IPS-NIHi11 (cell line): Measurements from ENCODE around the gene BCAT1.
"Not testable (repeated sequence)": the region's sequence is repeated elsewhere in the genome, so short reads cannot be mapped to it uniquely, and the experiment has no call there.

ENCODE experiments used
- DNase-seq: peaks from one replicate; pipeline ENCODE4 v3.0.0; 2012; ENCODE audit warnings: mixed read lengths, low spot score

BCAT1 gene

GRCh38 chr12:24809306-24809705, 139.6 kb downstream of the BCAT1 start:
- DNase-seq, result not testable (repeated sequence)

GRCh38 chr12:24808651-24809050, 140.2 kb downstream of the BCAT1 start:
- DNase-seq, result no peak

- DNase-seq, result no peak
These were observed 142.5 kb downstream of the BCAT1 start for GRCh38 chr12:24806386-24806785.

DNA sequence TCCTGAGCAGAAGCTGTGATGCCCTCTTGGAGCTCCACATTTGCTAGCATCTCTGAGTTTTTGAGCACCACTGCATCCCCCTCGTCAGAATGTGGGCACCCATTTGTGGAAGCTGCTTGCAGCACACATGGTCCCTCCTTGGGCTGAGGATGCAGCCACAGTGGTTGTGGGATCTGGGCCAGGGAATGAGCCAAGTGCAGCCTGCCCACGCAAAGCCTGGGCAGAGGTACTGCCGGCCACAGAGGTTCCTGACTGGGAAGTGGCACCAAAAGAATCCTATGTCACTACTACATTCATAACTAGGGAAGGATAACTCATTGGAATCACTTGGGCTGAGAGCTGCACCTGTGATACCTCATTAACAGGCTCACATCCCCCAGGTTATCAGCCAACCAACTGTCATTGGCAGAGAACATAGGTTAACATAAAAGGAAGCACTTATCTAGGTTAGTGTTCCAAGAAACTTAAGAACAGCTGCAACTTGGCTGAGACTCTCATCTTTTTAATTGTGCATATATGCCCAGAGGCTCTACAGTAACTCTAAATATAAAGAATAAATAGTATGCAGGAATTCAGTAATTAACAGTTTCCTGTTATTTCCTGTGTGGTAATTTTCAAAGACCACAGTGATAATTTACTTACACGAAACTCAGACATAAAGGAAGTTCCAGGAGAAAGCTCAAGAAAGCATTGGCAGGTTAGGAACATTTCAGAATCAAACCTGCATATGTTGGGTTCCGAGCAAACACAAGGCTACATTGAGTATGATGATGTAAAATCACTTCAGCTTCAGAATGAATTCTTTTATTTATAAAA, 145.3 kb downstream of the BCAT1 start:
- DNase-seq, result no peak

GRCh38 chr12:24798335-24798734, 150.6 kb downstream of the BCAT1 start:
- no peak for DNase-seq

- DNase-seq, result no peak
These were observed 151.0 kb downstream of the BCAT1 start for GRCh38 chr12:24797901-24798300.

GRCh38 chr12:24796876-24797275, 152.0 kb downstream of the BCAT1 start:
- no peak for DNase-seq

DNA sequence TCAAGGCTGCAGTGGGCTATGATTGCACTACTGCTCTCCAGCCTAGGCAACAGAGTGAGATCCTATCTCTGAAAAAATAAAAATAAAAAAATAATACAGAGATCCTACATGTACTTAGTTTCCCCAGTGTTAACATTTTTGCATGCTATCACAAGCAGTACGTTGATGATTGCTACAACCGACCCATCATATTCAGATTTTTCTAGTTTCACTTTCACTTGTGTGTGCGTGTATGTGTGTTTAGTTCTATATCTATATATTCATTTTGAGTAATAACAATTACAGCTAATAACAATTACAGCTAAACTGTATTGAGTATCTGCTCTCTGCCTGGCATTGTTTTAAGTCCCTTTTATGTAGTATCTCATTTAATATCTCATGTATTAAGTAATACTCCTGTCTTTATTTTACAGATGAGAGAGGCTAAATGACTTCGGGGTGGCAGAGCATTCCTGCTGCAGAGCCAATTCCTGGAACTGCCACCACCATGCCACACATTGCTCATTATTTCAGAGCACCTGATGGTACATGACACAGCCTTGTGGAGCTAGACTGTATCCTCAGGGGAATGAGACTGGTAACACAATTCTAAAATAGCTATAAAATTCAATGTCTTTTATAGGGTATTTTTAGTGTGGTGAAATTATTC, 153.1 kb downstream of the BCAT1 start:
- no peak for DNase-seq

GRCh38 chr12:24791622-24792021, 157.3 kb downstream of the BCAT1 start:
- DNase-seq, result no peak

DNA sequence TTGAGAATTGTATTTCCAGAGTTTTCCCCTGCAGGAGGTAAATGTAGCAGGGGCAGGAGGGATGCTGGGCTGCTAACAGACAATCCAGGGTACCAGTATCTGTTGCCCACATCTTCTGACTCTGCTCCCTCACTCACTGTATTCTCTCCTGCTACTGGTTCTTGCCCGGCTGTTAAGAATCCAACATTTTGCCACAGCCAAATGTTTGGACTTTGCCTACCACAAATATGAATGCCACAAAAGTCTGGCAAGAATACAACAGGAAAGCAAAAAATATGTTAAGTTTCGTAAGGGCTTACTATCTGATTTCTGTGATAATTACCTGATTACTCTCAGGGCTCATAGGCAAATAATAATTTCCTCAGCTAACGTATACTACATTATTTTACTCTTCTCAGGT, 160.0 kb downstream of the BCAT1 start:
- DNase-seq, result no peak

DNA sequence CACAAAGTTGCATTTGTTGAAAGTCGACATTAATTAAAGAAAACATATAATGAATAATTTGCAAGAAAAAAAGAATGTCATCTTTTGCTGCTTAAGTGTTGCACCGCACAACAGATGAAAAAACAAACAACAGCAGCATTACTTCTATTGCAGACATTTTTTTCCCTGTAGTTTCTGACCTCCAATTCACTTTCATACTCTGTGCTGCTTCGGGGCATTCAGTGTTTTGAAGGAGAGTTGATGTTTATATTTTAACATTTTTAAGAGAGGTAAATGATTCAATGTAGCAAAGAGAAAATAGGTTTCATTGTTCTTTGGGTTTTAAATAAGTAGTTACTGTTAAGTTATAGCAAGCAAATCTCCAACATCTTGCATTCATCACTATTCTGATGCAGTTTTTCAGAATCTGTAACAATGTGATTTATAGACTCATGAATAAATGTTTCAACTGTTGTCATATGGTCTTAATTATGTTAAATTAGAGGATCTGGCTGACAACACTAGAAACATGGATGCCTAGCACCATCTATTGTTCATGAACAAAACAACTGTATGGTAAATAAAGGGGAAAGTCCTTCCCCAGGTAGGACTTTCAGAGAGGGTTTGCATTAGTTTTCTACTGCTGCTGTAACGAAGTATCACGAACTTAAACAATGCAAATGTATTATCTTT, 168.1 kb downstream of the BCAT1 start:
- no peak for DNase-seq

DNA sequence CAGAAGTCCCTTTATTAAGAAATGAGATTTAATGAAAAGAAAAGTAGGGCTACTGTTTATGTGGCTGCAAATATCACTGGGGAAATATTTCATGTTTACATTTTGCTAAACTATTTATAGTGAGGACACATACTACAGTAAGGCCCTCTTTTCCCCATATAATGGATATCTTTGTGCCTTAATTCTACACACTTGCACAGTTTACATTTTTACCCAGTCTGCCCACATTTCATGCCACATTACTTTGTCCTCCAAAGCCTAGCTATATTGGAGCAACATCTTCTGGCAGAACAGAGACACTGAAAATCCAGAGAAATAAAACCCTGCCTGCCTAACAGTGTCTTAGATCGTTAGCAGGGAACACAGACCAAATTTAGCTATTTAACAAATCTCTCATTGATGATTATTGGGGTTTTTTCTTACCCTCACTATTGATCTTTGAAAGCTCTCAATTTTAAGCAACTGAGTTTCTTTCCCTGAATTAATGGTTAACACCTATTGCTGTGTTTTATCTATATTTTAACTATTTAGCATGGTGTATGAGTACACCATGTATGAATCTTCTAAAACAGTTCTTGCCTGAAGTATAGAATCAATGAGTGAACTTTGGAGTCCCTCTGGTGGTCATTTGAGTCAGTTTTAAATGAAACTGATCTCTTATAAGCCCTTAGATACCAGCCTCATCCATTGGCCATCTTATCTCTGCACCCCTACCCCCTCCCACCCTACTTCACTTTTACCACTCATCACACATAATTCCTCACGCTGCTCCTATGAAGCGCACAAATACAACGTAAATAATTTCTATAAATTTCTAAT, 170.2 kb downstream of the BCAT1 start:
- peak; percentile 34 for DNase-seq

DNA sequence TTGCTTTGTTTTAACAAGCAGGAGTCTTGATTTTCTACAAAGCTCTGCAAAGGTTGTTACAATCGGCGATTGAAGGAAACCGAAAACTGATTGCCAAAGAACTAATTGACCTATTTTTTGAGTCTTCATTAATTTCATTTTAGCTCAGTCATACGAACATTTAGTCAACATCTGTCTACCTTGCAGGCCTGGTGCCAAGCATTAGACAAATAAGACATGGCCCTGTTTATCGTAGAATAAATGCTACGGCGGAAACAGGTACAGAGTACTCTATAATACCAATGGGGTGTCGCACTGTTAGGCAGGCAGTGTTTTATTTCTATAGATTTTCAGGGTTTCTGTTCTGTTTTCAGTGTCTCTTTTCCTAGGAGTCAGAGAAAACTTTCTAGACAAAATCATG, 171.5 kb downstream of the BCAT1 start:
- DNase-seq, result no peak

- DNase-seq, result no peak
These were observed 172.0 kb downstream of the BCAT1 start for GRCh38 chr12:24776861-24777260.

- no peak for DNase-seq
These were observed 173.8 kb downstream of the BCAT1 start for GRCh38 chr12:24775073-24775472.

DNA sequence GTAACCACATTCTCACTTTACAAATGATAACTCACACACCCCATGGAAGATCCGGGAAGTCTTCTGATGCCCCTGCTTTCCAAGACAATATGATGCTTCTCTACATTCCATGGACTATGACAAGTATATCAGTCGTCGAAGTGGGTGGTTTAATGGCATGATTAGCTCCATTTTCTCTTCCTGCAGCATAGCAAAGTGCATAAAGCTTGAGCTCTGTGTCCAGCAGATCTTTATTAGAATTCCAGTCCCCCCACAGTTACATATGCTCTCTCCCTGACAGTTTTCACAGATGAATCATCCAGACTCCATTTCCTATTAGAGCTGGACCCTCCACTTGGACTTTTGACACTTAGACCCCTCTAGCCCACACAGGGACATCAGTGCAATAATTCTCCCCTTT, 174.9 kb downstream of the BCAT1 start:
- no peak for DNase-seq

GRCh38 chr12:24772813-24773212, 176.1 kb downstream of the BCAT1 start:
- no peak for DNase-seq

DNA sequence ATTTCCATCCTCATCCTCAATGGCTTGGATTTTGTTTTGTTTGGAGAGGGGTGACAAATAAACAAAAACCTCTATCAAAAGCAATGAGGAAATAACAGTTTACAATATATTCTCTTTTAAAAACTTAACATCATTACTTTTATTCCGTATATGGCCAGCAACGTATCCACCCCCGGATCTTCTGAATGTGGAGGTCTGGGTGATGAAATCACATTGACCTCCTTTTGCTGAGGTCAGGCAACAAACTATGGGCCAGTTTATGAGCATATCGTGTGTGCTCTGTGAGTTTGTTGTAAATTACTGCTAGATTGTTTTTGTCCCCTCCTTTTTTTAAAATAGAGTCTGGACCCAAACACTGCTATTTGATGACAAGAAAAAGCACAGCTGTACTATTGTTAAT, 178.1 kb downstream of the BCAT1 start:
- DNase-seq, result no peak

DNA sequence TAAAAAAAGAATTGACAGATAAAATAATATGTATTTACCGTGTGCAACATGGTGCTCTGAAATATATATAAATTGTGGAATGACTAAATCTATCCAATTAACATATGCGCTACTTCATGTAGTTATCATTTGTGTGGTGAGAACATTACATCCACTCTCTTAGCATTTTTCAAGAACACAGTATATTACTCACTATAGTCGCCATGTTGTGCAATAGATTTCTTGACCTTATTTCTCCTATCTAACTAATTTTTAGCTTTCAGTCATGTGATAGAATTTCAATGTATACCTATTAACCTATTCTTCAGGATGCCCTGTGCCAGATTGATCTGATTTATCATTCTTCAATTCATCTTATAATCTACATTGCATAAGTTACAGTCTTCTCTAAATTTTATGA, 178.6 kb downstream of the BCAT1 start:
- no peak for DNase-seq

DNA sequence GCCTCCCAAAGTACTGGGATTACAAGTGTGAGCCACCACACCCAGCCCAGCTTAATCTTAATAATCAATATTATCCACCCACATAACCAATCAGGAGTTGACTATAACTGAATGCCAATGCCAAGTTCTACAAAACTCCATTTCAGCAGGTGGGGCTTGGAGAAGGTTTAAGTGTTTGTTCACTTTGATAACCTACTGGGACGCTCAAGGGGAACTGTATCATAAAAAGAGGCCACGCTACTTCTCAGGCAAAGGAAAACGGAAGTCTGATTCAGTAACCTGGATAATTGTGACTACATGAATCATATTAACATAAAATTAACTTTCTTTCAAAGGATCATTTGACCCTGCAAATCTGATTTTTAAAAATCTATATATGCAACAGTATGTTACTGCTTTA, 179.2 kb downstream of the BCAT1 start:
- no peak for DNase-seq

DNA sequence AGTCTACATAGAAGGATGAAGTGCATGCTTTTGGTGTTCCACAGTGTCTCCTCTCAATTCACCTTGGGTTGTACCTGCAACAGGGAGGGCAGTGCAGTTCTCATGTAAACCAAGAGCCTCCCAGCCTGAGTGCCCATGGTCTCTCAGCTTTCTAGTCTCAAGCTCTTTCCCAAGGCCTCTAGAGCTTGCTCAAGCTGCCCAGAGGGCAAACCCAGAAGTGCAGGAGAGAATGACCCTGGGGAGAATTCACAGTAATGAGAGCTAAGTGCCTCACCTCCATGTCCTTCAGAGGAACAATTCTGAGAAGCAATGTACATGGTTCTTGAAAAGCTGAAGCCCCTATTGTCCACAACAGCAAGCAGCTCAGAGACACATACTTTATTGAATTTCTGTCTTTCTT, 180.5 kb downstream of the BCAT1 start:
- no peak for DNase-seq

DNA sequence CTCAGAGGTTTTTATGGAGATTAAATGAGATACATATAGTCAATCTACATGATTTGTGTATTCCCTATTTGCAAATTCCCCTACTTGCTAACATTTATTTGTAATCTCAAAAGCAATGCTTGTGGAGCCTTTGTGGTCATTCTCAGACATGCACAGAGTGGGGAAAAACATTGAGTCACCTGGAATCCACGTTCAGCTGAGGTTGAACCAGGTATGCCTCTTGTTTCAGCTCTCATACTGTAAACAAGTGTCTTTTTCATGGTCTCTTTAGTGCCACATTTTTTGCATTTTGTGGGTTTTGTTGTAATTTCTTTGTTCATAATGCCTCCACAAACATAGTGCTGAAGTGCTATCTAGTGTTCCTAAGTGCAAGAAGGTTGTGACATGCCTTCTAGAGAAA, 181.9 kb downstream of the BCAT1 start:
- DNase-seq, result no peak
